Limb (tissue), 2 donors: ENCODE results near the gene SFTPB.

Source experiments
- DNase-seq, 2 donors: peaks; one replicate each; pipeline ENCODE4 v3.0.0-alpha.2; 2016; ENCODE audit errors: extremely low spot score in 2 of 2

The SFTPB gene

DNA sequence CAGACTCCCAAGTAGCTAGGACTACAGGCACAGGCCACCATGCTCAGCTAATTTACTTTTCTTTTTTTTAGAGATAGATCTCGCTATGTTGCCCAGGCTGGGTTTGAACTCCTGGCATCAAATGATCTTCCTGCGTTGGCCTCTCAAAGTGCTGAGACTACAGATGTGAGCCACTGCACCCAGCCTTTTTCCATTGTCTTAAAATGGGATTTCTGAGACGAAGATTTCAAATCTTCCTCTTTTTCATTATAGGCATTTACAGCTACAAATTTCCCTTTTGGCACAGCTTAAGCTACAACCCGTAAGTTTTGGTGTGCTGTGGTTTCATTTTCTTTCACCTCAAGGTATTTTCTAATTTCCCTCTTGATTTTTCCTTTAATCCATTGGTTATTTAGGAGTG is 34.8 kb upstream of the SFTPB start:
- no peak for DNase-seq

DNA sequence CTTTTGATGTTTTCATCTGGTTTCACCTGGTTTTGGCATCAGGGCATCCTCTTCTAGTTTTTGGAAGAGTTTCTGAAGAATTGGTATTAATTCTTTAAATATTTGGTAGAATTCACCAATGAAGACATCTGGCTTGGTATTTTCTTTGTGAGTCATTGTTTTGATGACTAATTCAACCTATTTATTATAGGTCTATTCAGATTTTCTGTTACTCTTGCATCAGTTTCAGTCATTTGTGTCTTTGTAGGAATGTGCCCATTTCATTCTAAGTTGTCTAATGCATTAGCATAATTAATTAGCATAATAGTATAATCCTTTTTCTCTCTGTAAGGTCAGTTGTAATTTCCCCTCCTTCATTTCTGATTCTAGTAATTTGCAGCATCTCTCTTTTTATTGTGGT is 34.2 kb upstream of the SFTPB start:
- DNase-seq: no peak

GRCh38 chr2:85699325-85699724 is 31.3 kb upstream of the SFTPB start:
- DNase-seq: no peak

DNA sequence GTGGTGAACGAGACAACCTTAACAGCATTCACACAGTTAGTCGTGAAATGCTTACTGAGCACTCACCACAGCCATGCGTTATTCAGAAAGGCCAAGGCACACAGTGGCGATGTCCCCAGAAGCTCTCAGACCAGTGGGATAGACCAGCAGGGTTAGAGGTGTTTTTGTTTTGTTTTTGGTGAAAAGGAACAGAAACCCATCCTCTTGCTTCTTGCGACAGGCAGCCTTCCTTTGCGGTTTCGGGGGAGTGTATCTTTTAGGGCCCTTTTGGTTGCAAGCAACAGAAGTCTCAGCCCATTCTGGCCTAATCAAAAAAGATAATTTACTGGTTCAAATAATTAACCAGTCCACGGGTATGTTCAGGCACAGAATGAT is 30.9 kb upstream of the SFTPB start:
- no peak for DNase-seq

- DNase-seq: no peak
These were observed 30.3 kb upstream of the SFTPB start for GRCh38 chr2:85698184-85698879.

- DNase-seq: no peak
These were observed 29.7 kb upstream of the SFTPB start for GRCh38 chr2:85697716-85698115.

GRCh38 chr2:85697096-85697495 is 29.1 kb upstream of the SFTPB start:
- no peak for DNase-seq

DNA sequence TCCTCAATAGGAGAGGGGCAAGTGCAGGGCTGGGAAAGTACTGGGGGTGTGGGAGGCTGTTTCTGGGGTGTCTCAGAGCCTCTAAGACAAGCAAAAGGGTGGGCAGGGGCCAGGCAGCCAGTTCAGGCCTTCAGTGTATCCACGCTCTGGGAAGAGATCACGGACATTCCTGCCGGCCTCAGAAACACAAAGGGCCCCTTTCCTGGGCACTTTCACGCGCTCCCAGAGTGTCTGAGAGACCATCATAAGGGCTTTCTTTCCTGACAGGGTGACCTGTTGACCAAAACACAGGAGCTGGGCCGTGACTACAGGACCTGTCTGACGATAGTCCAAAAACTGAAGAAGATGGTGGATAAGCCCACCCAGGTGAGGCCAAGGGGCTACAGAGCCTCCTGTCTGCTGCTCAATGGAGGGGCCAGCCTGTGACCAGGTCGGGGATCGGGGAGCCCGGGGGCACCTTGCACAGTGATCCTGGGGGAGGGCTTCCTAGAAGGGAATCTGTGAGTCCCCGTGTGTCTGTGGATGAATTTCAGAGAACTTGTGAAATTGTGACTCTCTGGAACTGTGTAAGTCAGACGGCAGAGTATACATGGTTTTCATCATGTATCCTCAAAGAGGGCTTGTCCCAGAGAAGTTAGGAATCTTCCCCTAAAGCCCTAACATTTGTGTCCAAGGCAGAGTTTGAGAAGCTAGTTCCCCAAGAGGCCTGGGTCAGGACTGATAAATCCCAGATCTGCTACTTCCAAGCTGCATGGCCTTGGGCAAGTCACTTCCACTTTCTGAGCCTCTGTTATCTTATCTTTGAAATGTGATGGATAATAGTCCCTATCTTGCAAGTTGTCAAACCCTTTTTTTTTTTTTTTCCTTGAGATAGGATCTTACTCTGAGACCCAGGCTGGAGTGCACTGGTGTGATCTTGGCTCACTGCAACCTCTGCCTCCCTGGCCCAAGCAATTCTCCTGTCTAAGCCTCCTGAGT is 28.0 kb upstream of the SFTPB start:
- no peak for DNase-seq

DNA sequence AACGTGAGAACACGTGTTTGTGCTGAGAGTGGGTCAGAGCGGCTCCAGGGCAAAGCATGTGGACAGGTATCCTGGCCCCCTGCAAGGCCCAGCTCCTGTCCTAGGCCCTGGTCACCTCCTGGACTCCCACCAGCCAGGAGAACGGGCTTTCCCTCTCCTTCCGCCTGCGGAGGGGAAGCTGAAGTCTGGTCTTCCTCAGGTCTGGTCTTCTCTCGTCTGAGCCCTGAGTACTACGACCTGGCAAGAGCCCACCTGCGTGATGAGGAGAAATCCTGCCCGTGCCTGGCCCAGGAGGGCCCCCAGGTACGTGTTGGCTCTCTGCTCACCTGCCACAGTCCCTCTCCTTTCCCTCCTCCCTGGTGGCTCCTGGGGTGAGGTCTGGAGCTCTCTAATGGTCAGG is 27.1 kb upstream of the SFTPB start:
- no peak for DNase-seq

- no peak for DNase-seq
These were observed 26.3 kb upstream of the SFTPB start, which contains the start of gene GNLY for GRCh38 chr2:85694052-85695025. TSS of gene GNLY (plus strand) at chr2:85694358. CDS start at chr2:85694419, 61 bp downstream.

GRCh38 chr2:85692039-85692645 is 24.1 kb upstream of the SFTPB start:
- DNase-seq: no peak

DNA sequence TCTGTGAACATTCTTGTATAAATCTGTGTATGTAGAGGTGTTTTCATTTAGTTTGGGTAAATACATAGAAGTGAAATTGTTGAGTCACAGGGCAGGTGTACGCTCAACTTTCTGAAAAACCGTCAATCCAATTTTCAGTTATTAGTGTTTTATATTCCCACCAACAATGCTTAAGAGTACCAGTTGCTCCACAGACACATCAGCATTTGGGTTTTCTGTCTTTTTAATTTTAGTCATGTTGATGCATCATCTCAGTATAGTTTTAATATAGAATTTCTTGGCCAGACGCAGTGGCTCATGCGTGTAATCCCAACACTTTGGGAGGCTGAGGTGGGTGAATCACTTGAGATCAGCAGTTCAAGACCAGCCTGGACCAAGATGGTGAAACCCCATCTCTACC is 22.9 kb upstream of the SFTPB start:
- no peak for DNase-seq

DNA sequence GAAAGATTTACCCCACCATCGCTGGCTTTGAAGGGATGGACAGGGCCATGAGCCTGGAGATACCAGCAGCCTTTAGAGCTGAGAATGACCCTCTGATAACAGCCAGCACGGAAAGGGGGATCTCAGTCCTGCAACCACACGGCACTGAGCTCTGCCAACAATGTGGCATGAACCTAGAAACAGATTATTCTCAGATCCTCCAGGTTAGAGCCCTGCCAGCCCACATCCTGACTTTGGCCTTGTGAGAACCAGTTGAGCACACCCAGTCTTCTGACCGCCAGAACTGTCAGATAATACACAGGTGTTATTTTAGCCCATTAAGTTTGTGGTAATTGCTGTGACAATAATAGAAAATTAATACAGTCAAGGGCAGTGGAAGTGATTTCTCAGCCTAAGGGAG is 16.8 kb upstream of the SFTPB start:
- DNase-seq: no peak

- no peak for DNase-seq
These were observed 16.4 kb upstream of the SFTPB start for GRCh38 chr2:85684380-85684779.

- DNase-seq: no peak
These were observed 14.4 kb upstream of the SFTPB start for GRCh38 chr2:85682378-85682777.

DNA sequence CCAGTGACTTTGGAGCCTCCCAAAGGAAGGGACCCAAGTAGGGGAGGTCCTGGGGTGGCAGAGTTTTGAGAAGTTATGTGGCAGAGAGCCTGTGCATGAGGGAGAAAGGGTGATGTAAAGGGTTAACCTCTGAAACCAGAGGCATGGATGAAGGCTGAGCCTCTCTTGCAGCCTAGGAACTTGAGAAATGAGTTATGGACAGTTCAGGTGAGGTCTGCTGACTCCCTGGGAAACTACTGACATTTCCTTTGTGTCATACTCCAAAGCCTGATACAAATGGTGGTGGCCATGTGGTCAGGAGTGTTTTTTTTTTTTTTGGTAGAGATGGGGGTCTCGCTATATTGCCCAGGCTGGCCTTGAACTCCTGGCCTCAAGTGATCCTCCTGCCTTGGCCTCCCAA is 13.8 kb upstream of the SFTPB start:
- DNase-seq: no peak

DNA sequence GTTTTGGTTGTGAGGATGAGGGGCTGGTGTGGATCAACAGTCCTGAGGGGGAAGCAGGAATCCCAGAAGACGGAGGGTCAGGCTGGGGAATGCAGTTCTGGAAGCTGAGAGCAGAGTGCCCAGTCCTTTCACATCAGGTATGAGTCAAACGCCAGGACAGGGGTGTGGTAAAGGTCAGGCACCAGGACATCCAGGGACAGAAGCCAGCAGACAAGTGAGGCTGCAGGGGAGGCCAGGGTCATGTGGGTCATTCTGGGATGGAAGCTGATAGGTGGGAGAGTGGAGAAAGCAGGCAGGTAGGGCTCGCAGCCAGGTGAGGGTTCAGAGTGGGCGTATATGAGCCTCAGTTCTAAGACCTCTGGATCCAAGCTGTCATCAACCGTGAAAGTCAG is 13.4 kb upstream of the SFTPB start:
- DNase-seq: no peak

DNA sequence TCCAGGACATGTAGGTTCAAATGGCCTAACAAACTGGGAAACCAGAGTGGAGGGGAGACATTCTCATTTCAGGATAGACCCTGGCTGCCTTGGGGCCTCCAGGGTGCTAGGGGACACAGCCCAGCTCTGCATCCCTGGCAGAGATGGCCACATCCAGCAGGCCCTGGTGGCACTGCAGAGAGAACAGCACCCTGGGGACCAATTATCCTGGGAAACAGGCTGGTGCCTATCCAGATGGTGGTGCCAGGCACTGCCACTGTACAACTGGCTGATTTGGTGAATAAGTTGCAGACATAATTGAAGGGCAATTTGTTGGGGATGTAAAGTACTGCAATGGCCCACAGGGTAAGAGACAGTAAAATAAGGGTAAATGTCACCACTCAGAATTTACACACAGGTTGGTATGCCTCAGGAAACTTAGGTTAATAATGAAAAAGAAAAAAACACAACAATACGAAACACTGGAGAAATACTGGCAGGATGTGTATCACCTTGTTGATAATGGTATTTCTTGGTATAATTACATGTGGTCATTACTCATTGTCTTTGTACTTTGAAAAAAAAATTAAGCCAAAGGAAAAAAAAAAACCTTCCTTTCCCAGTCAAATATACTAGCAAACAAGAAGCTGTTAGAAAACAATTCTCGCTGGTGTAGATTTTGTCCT is 12.8 kb upstream of the SFTPB start:
- no peak for DNase-seq

DNA sequence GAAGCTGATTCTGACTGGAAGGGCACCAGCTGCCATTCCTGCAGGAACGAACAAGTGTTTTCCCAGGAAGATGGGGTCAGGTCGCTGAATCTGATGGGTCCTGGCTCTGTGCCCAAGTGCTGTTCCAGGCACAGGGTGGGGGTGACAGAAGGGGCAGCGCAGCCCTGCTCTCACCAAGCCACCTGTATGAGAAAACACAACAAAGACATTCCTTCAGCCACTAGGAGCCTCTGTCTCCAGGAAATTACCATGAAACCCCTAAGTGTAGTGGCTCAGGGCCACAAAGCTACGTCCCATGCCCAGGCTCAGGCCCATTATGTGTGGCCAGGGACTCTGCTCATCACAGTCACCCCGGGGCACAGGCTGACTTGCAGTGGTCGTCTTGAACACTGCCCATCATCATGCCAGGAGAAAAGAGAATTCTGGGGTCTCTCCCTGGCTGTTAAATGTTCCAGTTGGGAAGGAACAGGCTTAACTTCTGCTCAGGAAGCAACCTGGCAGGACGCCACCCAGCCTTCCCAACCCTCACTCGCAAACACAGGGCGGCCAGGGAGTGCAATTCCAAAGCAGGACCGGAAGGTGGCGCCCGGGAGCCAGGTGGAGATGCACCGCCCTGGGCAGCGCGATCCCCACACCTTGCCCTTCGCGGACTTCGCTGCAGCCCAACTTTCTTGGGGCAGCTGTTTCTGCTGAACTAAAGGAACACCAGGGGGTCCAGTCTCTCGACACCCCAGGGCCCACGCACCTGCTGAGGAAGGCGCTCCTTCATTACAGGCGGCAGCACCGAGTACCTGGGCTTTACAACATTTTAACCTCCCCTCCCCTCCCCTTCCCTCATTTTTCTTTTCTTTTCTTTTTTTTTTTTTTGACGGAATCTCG is 11.0 kb upstream of the SFTPB start:
- peak; percentile 64 to 87 for DNase-seq

GRCh38 chr2:85678377-85678776 is 10.4 kb upstream of the SFTPB start:
- DNase-seq: no peak
